B cell (primary cell): Measurements from ENCODE around the gene TMEM37. TPM values are rescaled to one million over a fixed set of nuclear protein-coding genes. Genes with fewer than 3 reads are reported as not detected.

Experiments
- ATAC-seq: fragments of 200-7000 bp; cut with Tn5 transposase; one replicate; pipeline ENCODE4 v1.10.0; 2021; ENCODE audit warnings: low read depth, mild to moderate bottlenecking, moderate number of reproducible peaks, moderate library complexity
- CTCF ChIA-PET: fragments of 350-600 bp; sonication (Branson Sonifier 250); formaldehyde crosslinking; loops from one replicate; lab custom pipeline; 2021; ENCODE audit warnings: antibody characterized with exemption, inconsistent platforms; lab: Charles Lee
- POLR2A ChIA-PET: fragments of 350-600 bp; sonication (Branson Sonifier 250); formaldehyde crosslinking; loops from one replicate; lab custom pipeline; 2021; ENCODE audit warnings: antibody characterized with exemption; lab: Charles Lee
- DNase-seq: peaks from one replicate; pipeline ENCODE4 v3.0.0; 2013
- H2AFZ ChIP-seq: 2 replicates; pipeline ENCODE4 v1.6.1; 2012; ENCODE audit warnings: mild to moderate bottlenecking, low read depth, low read length; ENCODE audit not compliant: insufficient read depth, poor library complexity, severe bottlenecking
- H3K27ac ChIP-seq, 2 donors: 1 replicate in 1 of 2; 2 replicates in 1 of 2; pipeline ENCODE4 v1.5.1; 2012 to 2013; ENCODE audit warnings: low read length in 2 of 2, mild to moderate bottlenecking in 2 of 2, moderate library complexity in 1 of 2
- H3K27me3 ChIP-seq, 4 experiments: fragments of 200-600 bp in 1 of 4; sonication (generic) in 1 of 4; replicated peaks in 1 of 4; 1 replicate in 2 of 4; 2 replicates in 2 of 4; pipeline versions ENCODE4 v1.6.1 to v1.7.0; 2013 to 2016; ENCODE audit warnings: low read length in 3 of 4, mild to moderate bottlenecking in 2 of 4, mixed read lengths in 1 of 4, moderate library complexity in 1 of 4; ENCODE audit not compliant: insufficient read depth in 4 of 4, control insufficient read depth in 3 of 4; ENCODE audit errors: control extremely low read depth in 1 of 4
- H3K36me3 ChIP-seq, 2 experiments: replicated peaks in 1 of 2; 1 replicate in 1 of 2; 2 replicates in 1 of 2; pipeline versions ENCODE4 v1.6.1 to v1.7.1; 2013; ENCODE audit warnings: low read length in 1 of 2; ENCODE audit not compliant: insufficient read depth in 2 of 2, control insufficient read depth in 1 of 2; ENCODE audit errors: control extremely low read depth in 1 of 2, extremely low read depth in 1 of 2
- H3K4me1 ChIP-seq, 2 donors: fragments of 200-600 bp in 1 of 2; sonication (generic) in 1 of 2; 1 replicate in 1 of 2; 2 replicates in 1 of 2; pipeline versions ENCODE4 v1.5.1 to v1.6.1; 2013 to 2017; ENCODE audit warnings: low read length in 2 of 2; ENCODE audit not compliant: control insufficient read depth in 2 of 2, insufficient read depth in 2 of 2
- H3K4me2 ChIP-seq: replicated peaks from 2 replicates; pipeline ENCODE3; 2012; ENCODE audit warnings: mild to moderate bottlenecking, low read depth, low read length; ENCODE audit not compliant: poor library complexity, severe bottlenecking
- H3K4me3 ChIP-seq, 5 experiments: fragments of 200-600 bp in 1 of 5; sonication (generic) in 1 of 5; 1 replicate in 3 of 5; 2 replicates in 2 of 5; pipeline versions ENCODE4 v1.5.1 to v1.7.0; 2011 to 2016; ENCODE audit warnings: low read length in 4 of 5, mild to moderate bottlenecking in 4 of 5, low read depth in 2 of 5, control low read depth in 1 of 5, moderate library complexity in 1 of 5; ENCODE audit not compliant: insufficient read depth in 1 of 5; ENCODE audit errors: control extremely low read depth in 1 of 5, extremely low read depth in 1 of 5
- H3K79me2 ChIP-seq: fragments of 200-600 bp; sonication (generic); one replicate; pipeline ENCODE4 v1.6.0; 2016; ENCODE audit warnings: low read length; ENCODE audit not compliant: control insufficient read depth, insufficient read depth
- H3K9ac ChIP-seq: fragments of 200-600 bp; sonication (generic); 2 replicates; pipeline ENCODE4 v1.6.1; 2017; ENCODE audit warnings: mild to moderate bottlenecking, low read length, moderate library complexity
- H3K9me3 ChIP-seq, 3 donors: one replicate each; pipeline versions ENCODE4 v1.6.1 to v1.7.1; 2013; ENCODE audit warnings: low read length in 2 of 3; ENCODE audit not compliant: control insufficient read depth in 2 of 3, insufficient read depth in 1 of 3; ENCODE audit errors: control extremely low read depth in 1 of 3
- H4K20me1 ChIP-seq: 2 replicates; pipeline ENCODE4 v1.6.0; 2012; ENCODE audit warnings: mild to moderate bottlenecking, low read length; ENCODE audit not compliant: insufficient read depth, control insufficient read depth, poor library complexity, severe bottlenecking
- H3K27ac Mint-ChIP-seq: one replicate; pipeline ENCODE4 v1.8.0; 2021; ENCODE audit warnings: mixed read lengths
- H3K27me3 Mint-ChIP-seq: one replicate; pipeline ENCODE4 v1.8.0; 2021; ENCODE audit warnings: mixed read lengths
- H3K4me1 Mint-ChIP-seq: one replicate; pipeline ENCODE4 v1.8.0; 2021; ENCODE audit warnings: mixed read lengths
- H3K4me3 Mint-ChIP-seq: one replicate; pipeline ENCODE4 v1.8.0; 2021; ENCODE audit warnings: mixed read lengths
- H3K9me3 Mint-ChIP-seq: one replicate; pipeline ENCODE4 v1.8.0; 2022; ENCODE audit warnings: mixed read lengths; ENCODE audit not compliant: insufficient read depth
- EZH2 ChIP-seq: IDR thresholded peaks from 2 replicates; pipeline ENCODE4 v1.6.1; 2012; ENCODE audit warnings: borderline replicate concordance, low read depth, mild to moderate bottlenecking, moderate library complexity, low read length; ENCODE audit not compliant: insufficient read depth, poor library complexity, severe bottlenecking
- WGBS: methylation state at CpG from one replicate; pipeline ENCODE4 v1.1.5; 2013; ENCODE audit warnings: missing lambda C conversion rate; ENCODE audit not compliant: insufficient coverage; 5-methylcytosine and 5-hydroxymethylcytosine counted together
- intact Hi-C: fragments of 100-400 bp; cut with micrococcal nuclease; formaldehyde crosslinking; loops from one replicate; pipeline ENCODE4 v1.10.0; 2022
- polyA plus RNA-seq: library from polyadenylated mRNA; depleted of rRNA; stranded (reverse); fragments of >200 nt; gene quantifications from 2 replicates; pipeline ENCODE4 v1.2.3, GENCODE V29; 2012
- total RNA-seq, 2 donors: library from RNA; stranded (reverse); fragments of 120-200 nt in 1 of 2; gene quantifications; 1 replicate in 1 of 2; 2 replicates in 1 of 2; pipeline versions ENCODE4 v1.2.3 to v1.2.4, GENCODE V29; 2013 to 2022
- TF ChIP-seq, protein P1 (sequence below): fragments of 200-600 bp; IDR thresholded peaks from one replicate; pipeline ENCODE4 v1.8.0; 2022; ENCODE audit warnings: antibody characterized with exemption, mild to moderate bottlenecking

The TMEM37 gene
- total and polyA plus RNA-seq, 2 donors (not counting 1 experiment from before 2014, with no cell fraction given) = not detected

DNA sequence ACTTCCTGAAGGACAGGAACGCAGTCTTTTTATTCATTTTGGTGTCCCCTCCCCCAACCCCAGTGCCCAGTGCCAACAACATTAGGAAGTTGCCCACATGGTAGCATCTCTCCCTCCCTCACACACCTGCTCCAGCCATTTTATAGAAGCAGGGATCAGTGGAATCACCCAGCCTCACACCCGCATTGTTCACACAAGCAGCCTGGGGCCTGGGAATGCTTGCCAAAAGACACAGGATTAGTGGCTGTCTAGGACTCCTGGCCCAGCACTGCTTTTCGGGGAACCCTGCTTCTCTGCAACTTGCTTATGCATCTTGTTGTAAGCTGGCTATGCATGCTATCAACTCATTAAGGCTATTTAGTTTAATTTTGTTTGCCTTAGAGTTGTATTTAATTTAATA lies 17.9 kb downstream of the TMEM37 start:
- Histone ChIP-seq H3K4me1 (no peaks in the 10 kb centered on the region), H3K9me3 (no peaks in the 10 kb centered on the region), H3K27ac (no peak overlapping the region), H3K36me3 (no peaks in the 10 kb centered on the region), H2AFZ (no peak overlapping the region), H3K9ac (no peak overlapping the region), H3K4me2 (no peak overlapping the region), H3K4me3 (no peak overlapping the region), H3K79me2 (no peaks in the 10 kb centered on the region), H3K27me3 (peaks cover 0 to 20% (median 5%) of the 10 kb centered on the region in 4 experiments), H4K20me1 (no peaks in the 10 kb centered on the region)
- DNase-seq (no peak), ATAC-seq (no peak)
- Mint-ChIP-seq H3K27ac (no peak overlapping the region), H3K9me3 (no peaks in the 10 kb centered on the region), H3K4me3 (no peak overlapping the region), H3K4me1 (no peaks in the 10 kb centered on the region), H3K27me3 (peaks cover 55% of the 10 kb centered on the region)
- ChIA-PET POLR2A (no interaction called here), CTCF (no interaction called here)
- intact Hi-C loops = no loop called here
- no peak for TF ChIP-seq EZH2
- TF ChIP-seq, protein P1, sequence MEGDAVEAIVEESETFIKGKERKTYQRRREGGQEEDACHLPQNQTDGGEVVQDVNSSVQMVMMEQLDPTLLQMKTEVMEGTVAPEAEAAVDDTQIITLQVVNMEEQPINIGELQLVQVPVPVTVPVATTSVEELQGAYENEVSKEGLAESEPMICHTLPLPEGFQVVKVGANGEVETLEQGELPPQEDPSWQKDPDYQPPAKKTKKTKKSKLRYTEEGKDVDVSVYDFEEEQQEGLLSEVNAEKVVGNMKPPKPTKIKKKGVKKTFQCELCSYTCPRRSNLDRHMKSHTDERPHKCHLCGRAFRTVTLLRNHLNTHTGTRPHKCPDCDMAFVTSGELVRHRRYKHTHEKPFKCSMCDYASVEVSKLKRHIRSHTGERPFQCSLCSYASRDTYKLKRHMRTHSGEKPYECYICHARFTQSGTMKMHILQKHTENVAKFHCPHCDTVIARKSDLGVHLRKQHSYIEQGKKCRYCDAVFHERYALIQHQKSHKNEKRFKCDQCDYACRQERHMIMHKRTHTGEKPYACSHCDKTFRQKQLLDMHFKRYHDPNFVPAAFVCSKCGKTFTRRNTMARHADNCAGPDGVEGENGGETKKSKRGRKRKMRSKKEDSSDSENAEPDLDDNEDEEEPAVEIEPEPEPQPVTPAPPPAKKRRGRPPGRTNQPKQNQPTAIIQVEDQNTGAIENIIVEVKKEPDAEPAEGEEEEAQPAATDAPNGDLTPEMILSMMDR = no peak
- WGBS = 95% methylated on average over 2 of the region's 3 CpGs

DNA sequence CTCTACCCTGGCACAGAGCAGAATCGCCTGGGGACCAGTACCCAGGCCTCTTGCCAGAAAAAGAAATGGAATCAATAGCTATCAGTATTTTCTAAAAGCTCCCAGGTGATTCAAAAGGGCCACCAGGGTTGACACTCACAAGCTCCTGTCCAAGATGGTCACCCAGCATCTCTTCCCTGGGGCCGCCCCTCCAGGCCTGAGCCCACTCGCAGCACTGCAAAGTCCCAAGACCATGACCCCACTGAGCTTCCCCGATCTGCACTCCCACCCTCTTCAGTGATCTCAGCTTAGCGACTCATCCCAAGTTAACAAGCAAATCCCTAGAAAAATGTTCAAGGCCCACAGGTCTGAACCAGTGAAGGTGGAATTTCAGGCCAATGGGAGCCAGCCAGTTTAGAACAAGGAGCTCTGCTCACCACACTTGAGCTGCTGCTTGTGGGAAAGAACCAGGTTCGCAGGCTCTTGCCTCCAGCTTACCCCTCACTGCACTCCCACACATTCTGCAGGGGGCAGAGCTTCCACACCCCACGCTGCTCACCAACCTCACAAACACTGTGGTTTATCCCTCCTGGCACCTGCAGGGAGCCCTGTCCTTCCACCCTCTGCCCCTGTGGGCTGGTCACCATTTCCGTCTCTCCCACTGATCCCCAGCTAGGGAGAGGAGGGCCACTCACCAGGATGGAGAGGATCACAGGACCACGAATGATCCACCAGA lies 19.8 kb downstream of the TMEM37 start:
- Histone ChIP-seq H4K20me1 (no peaks in the 10 kb centered on the region), H3K4me3 (no peak overlapping the region), H3K79me2 (no peaks in the 10 kb centered on the region), H3K4me2 (no peak overlapping the region), H3K9me3 (no peaks in the 10 kb centered on the region), H3K27me3 (peaks cover 0 to 22% (median 6%) of the 10 kb centered on the region in 4 experiments), H2AFZ (no peak overlapping the region), H3K4me1 (no peaks in the 10 kb centered on the region), H3K9ac (no peak overlapping the region), H3K27ac (no peak overlapping the region), H3K36me3 (no peaks in the 10 kb centered on the region)
- TF ChIP-seq, protein P1 = no peak
- no peak for TF ChIP-seq EZH2
- POLR2A ChIA-PET = no interaction called here
- Mint-ChIP-seq H3K4me3 (no peak overlapping the region), H3K27me3 (peaks cover 56% of the 10 kb centered on the region), H3K27ac (no peak overlapping the region), H3K9me3 (no peaks in the 10 kb centered on the region), H3K4me1 (no peaks in the 10 kb centered on the region)
- DNase-seq (no peak), ATAC-seq (no peak)
- 83% methylated on average over 9 of the region's 9 CpGs for WGBS
- intact Hi-C loops = no loop called here
- CTCF ChIA-PET = interaction anchor here (0.6 kb wide), 1 partner anchor 11 kb away, joined by 3 read pairs; no protein-coding TSS in a partner anchor
